HepG2 (cell line): ENCODE measurements around the gene THAP9. TPM values are rescaled to one million over a fixed set of nuclear protein-coding genes. Genes with fewer than 3 reads are reported as not detected.

Experiments used
- AKAP8 ChIP-seq: sonication (generic); formaldehyde crosslinking; IDR thresholded peaks from 2 replicates; pipeline ENCODE4 v1.5.1; 2020; ENCODE audit warnings: mild to moderate bottlenecking, missing genetic modification reagents
- ARNT2 ChIP-seq: sonication (generic); formaldehyde crosslinking; IDR thresholded peaks from 2 replicates; pipeline ENCODE4 v1.8.0; 2022; ENCODE audit warnings: mild to moderate bottlenecking, low read depth, missing genetic modification reagents, moderate library complexity
- ATF1 ChIP-seq: IDR thresholded peaks from 2 replicates; pipeline ENCODE4 v1.6.1; 2016; ENCODE audit warnings: mild to moderate bottlenecking, control low read depth
- ATF6 ChIP-seq: sonication (generic); formaldehyde crosslinking; conservative IDR thresholded peaks from 2 replicates; pipeline ENCODE4 v1.4.0; 2020; ENCODE audit warnings: missing genetic modification reagents
- CHD2 ChIP-seq: IDR thresholded peaks from 2 replicates; pipeline ENCODE4 v1.6.1; 2011; ENCODE audit warnings: low read depth, low read length, improper control_type of control experiment
- FOSL2 ChIP-seq: sonication (generic); formaldehyde crosslinking; IDR thresholded peaks from 2 replicates; pipeline ENCODE4 v1.4.0; 2020; ENCODE audit warnings: missing genetic modification reagents
- HDAC6 ChIP-seq: fragments of 200-600 bp; sonication (generic); IDR thresholded peaks from 2 replicates; pipeline ENCODE4 v1.7.0; 2017; ENCODE audit warnings: mild to moderate bottlenecking, antibody characterized with exemption, low read length, low read depth
- KDM5B ChIP-seq: sonication (generic); formaldehyde crosslinking; IDR thresholded peaks from 2 replicates; pipeline ENCODE4 v1.4.0; 2020; ENCODE audit warnings: missing genetic modification reagents, mild to moderate bottlenecking, borderline replicate concordance
- MAF1 ChIP-seq: sonication (generic); formaldehyde crosslinking; IDR thresholded peaks from 2 replicates; pipeline ENCODE4 v1.5.0; 2020; ENCODE audit warnings: missing genetic modification reagents, borderline replicate concordance
- MXD4 ChIP-seq: IDR thresholded peaks from 2 replicates; pipeline ENCODE4 v1.6.1; 2016; ENCODE audit warnings: mild to moderate bottlenecking, missing biosample characterization, missing genetic modification reagents
- NPAS2 ChIP-seq: sonication (generic); formaldehyde crosslinking; IDR thresholded peaks from 2 replicates; pipeline ENCODE4 v1.8.0; 2022; ENCODE audit warnings: mild to moderate bottlenecking, missing genetic modification reagents, borderline replicate concordance
- NR1H2 ChIP-seq: sonication (generic); formaldehyde crosslinking; IDR thresholded peaks from 2 replicates; pipeline ENCODE4 v1.8.1; 2022; ENCODE audit warnings: low read depth, missing genetic modification reagents, borderline replicate concordance
- PAWR ChIP-seq: sonication (generic); formaldehyde crosslinking; IDR thresholded peaks from 2 replicates; pipeline ENCODE4 v1.4.0; 2020; ENCODE audit warnings: missing genetic modification reagents, mild to moderate bottlenecking, borderline replicate concordance
- PRMT3 ChIP-seq: sonication (generic); formaldehyde crosslinking; IDR thresholded peaks from 2 replicates; pipeline ENCODE4 v1.8.1; 2022; ENCODE audit warnings: low read depth, mild to moderate bottlenecking, moderate library complexity, missing genetic modification reagents, borderline replicate concordance
- SMAD1 ChIP-seq: sonication (generic); formaldehyde crosslinking; IDR thresholded peaks from 2 replicates; pipeline ENCODE4 v1.4.0; 2020; ENCODE audit warnings: missing genetic modification reagents, low read depth, mild to moderate bottlenecking, borderline replicate concordance
- SMARCE1 ChIP-seq: fragments of 450-650 bp; IDR thresholded peaks from 2 replicates; pipeline ENCODE4 v1.6.1; 2017; ENCODE audit warnings: borderline replicate concordance
- TBX2 ChIP-seq: sonication (generic); formaldehyde crosslinking; IDR thresholded peaks from 2 replicates; pipeline ENCODE4 v1.5.0; 2020; ENCODE audit warnings: missing genetic modification reagents, mild to moderate bottlenecking, borderline replicate concordance
- TCF7L2 ChIP-seq: IDR thresholded peaks from 2 replicates; pipeline ENCODE4 v1.6.1; 2011; ENCODE audit warnings: mild to moderate bottlenecking, low read depth, low read length, moderate library complexity
- THYN1 ChIP-seq: sonication (generic); formaldehyde crosslinking; IDR thresholded peaks from 2 replicates; pipeline ENCODE4 v1.8.1; 2023; ENCODE audit warnings: low read depth, mild to moderate bottlenecking, moderate library complexity, missing genetic modification reagents, borderline replicate concordance
- ZBTB7B ChIP-seq: sonication (generic); formaldehyde crosslinking; IDR thresholded peaks from 2 replicates; pipeline ENCODE4 v1.4.0; 2020; ENCODE audit warnings: missing genetic modification reagents
- ZFP41 ChIP-seq: sonication (generic); formaldehyde crosslinking; IDR thresholded peaks from 2 replicates; pipeline ENCODE4 v1.4.0; 2020; ENCODE audit warnings: mild to moderate bottlenecking, missing genetic modification reagents, borderline replicate concordance
- ZFYVE20 ChIP-seq: sonication (generic); formaldehyde crosslinking; IDR thresholded peaks from 2 replicates; pipeline ENCODE4 v1.8.0; 2023; ENCODE audit warnings: low read depth, mild to moderate bottlenecking, moderate library complexity, missing genetic modification reagents, borderline replicate concordance
- ZNF7 ChIP-seq: IDR thresholded peaks from 2 replicates; pipeline ENCODE4 v1.6.1; 2016; ENCODE audit warnings: missing biosample characterization, missing genetic modification reagents
- ZNF792 ChIP-seq: IDR thresholded peaks from 2 replicates; pipeline ENCODE4 v1.6.1; 2016
- polyA plus RNA-seq, 8 experiments: library from polyadenylated mRNA; depleted of rRNA in 3 of 8; stranded (reverse) in 7 of 8; unstranded in 1 of 8; fragments of >200 nt; fragmentation: Illumina TruSeq in 4 of 8; extraction: Trizol in 4 of 8; gene quantifications; 2 replicates each; pipeline versions ENCODE4 v1.2.1 to v1.2.3, GENCODE V29; 2011 to 2016; ENCODE audit warnings: low read depth in 4 of 8, missing spikeins in 1 of 8, mixed read lengths in 1 of 8; ENCODE audit not compliant: insufficient read depth in 1 of 8
- total RNA-seq, 5 experiments: library from RNA; depleted of rRNA; stranded (reverse); fragments of >200 nt; fragmentation: Illumina TruSeq; extraction: Trizol; gene quantifications; 2 replicates each; pipeline ENCODE4 v1.2.3, GENCODE V29; 2016; ENCODE audit warnings: low read depth in 1 of 5
- TF ChIP-seq, protein P1 (sequence below): IDR thresholded peaks from 2 replicates; pipeline ENCODE4 v1.6.1; 2016; ENCODE audit warnings: low read depth, control low read depth
- TF ChIP-seq, protein P2 (sequence below): sonication (generic); formaldehyde crosslinking; IDR thresholded peaks from 2 replicates; pipeline ENCODE4 v1.4.0; 2020; ENCODE audit warnings: missing genetic modification reagents

THAP9 gene
- total and polyA plus RNA-seq, 2 of the 13 experiments (the other 11 are each of a cell fraction or from before 2014, with no cell fraction given) = 6.0 to 7.2 TPM

DNA sequence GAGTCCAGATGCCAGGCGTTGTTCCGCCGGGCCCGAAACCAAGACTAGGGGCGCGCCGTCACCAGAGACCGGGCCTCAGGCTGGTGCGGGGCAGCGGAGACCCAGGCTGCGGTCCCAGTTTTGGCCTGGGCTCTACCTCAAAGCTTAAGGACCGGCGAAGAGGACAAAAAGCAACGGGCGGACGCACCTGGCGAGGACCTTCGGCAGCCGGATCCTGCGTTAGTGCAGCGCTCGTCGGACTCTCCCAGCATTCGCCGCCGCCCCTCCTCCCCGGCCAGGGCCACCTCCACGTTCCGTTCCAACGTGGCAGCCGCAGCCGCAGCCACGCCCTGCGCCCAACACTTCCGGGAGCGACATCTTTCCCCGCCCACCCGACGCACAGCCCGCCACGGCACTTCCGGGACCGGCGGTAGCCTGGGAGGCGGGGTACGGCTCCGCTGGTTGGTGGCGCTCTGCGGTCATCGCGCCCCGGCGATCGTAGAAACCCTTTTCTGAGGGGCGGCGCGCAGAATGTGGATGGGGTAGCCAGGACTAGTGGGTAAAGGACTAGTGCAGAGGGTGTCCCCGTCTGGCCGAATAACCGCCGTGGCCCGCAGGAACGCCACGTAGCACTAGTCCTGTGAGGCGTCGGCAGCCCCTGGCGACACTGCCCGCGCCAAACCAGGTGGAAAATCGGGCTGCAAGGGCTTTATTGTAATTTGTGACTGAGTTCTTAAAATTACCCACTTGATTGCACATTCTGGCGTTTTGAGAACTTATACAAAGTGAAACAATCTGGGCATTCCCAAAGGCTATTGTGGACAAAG is 9.4 kb upstream of the THAP9 start, which contains the start of gene SEC31A (continued):
- TF ChIP-seq AKAP8 (peak; percentile 88; the same call in 1 of the 2 replicates), THYN1 (CRISPR knock-in tag) (0 out of 2 replicates have a peak, but pooled peaks have one; percentile 80), NR1H2 (CRISPR knock-in tag) (no peak; the same call in 1 of the 2 replicates), HDAC6 (peak; percentile 8; the same call in 1 of the 2 replicates), MAF1 (no peak; the same call in 1 of the 2 replicates), KDM5B (CRISPR knock-in tag) (peak; percentile 97; the same call in 1 of the 2 replicates), NPAS2 (CRISPR knock-in tag) (no peak), ARNT2 (CRISPR knock-in tag) (peak; percentile 86), ATF6 (CRISPR knock-in tag) (no peak; the same call in 1 of the 2 replicates), SMAD1 (CRISPR knock-in tag) (no peak; the same call in 1 of the 2 replicates), CHD2 (peak; percentile 33; the same call in 1 of the 2 replicates), ATF1 (peak; percentile 81), ZNF7 (CRISPR knock-in tag) (no peak), TCF7L2 (no peak), ZBTB7B (CRISPR knock-in tag) (peak; percentile 63; the same call in 1 of the 2 replicates), TBX2 (CRISPR knock-in tag) (peak; percentile 93), FOSL2 (CRISPR knock-in tag) (no peak; the same call in 1 of the 2 replicates), ZFP41 (CRISPR knock-in tag) (no peak), PAWR (CRISPR knock-in tag) (peak; percentile 53), MXD4 (CRISPR knock-in tag) (peak; percentile 94), ZFYVE20 (CRISPR knock-in tag) (peak; percentile 61; the same call in 1 of the 2 replicates), ZNF792 (CRISPR knock-in tag) (peak; percentile 84; the same call in 1 of the 2 replicates), SMARCE1 (no peak), PRMT3 (CRISPR knock-in tag) (no peak; the same call in 1 of the 2 replicates)
- TF ChIP-seq, protein P1, sequence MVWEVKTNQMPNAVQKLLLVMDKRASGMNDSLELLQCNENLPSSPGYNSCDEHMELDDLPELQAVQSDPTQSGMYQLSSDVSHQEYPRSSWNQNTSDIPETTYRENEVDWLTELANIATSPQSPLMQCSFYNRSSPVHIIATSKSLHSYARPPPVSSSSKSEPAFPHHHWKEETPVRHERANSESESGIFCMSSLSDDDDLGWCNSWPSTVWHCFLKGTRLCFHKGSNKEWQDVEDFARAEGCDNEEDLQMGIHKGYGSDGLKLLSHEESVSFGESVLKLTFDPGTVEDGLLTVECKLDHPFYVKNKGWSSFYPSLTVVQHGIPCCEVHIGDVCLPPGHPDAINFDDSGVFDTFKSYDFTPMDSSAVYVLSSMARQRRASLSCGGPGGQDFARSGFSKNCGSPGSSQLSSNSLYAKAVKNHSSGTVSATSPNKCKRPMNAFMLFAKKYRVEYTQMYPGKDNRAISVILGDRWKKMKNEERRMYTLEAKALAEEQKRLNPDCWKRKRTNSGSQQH = no peak
- TF ChIP-seq, protein P2, sequence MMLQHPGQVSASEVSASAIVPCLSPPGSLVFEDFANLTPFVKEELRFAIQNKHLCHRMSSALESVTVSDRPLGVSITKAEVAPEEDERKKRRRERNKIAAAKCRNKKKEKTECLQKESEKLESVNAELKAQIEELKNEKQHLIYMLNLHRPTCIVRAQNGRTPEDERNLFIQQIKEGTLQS = no peak; the same call in 1 of the 2 replicates
